HepG2 (cell line): Measurements from ENCODE around the gene GPR149. TPM values are rescaled to one million over a fixed set of nuclear protein-coding genes. Genes with fewer than 3 reads are reported as not detected.
A peak's percentile ranks its signal among the peaks of the same experiment; 100 is the strongest.

Source experiments
- DZIP1 ChIP-seq: sonication (generic); formaldehyde crosslinking; IDR thresholded peaks from 2 replicates; pipeline ENCODE4 v1.5.0; 2020; ENCODE audit warnings: mild to moderate bottlenecking, missing genetic modification reagents
- HMG20A ChIP-seq: IDR thresholded peaks from 2 replicates; pipeline ENCODE4 v1.6.1; 2016; ENCODE audit warnings: borderline replicate concordance
- HNF1A ChIP-seq, 2 experiments: sonication (generic) in 1 of 2; formaldehyde crosslinking in 1 of 2; IDR thresholded peaks; 2 replicates each; pipeline versions ENCODE4 v1.4.0 to v1.6.1; 2016 to 2020; ENCODE audit warnings: borderline replicate concordance in 1 of 2, low read depth in 1 of 2, mild to moderate bottlenecking in 1 of 2, missing genetic modification reagents in 1 of 2
- HNRNPH1 ChIP-seq: fragments of 200-400 bp; formaldehyde crosslinking; optimal IDR thresholded peaks from 2 replicates; pipeline ENCODE3; 2017; ENCODE audit warnings: mild to moderate bottlenecking, low read depth, low read length
- NCOA1 ChIP-seq: sonication (generic); formaldehyde crosslinking; IDR thresholded peaks from 2 replicates; pipeline ENCODE4 v1.9.0; 2021; ENCODE audit warnings: missing genetic modification reagents
- RCOR2 ChIP-seq: IDR thresholded peaks from 2 replicates; pipeline ENCODE4 v1.6.1; 2016; ENCODE audit warnings: missing biosample characterization, missing genetic modification reagents
- ZFP91 ChIP-seq: sonication (generic); formaldehyde crosslinking; IDR thresholded peaks from 2 replicates; pipeline ENCODE4 v1.9.0; 2022; ENCODE audit warnings: missing genetic modification reagents, mild to moderate bottlenecking, borderline replicate concordance
- ZNF180 ChIP-seq: sonication (generic); formaldehyde crosslinking; IDR thresholded peaks from 2 replicates; pipeline ENCODE4 v1.4.0; 2020; ENCODE audit warnings: low read depth, missing genetic modification reagents, borderline replicate concordance
- ZNF235 ChIP-seq: sonication (generic); formaldehyde crosslinking; IDR thresholded peaks from 2 replicates; pipeline ENCODE4 v1.8.1; 2023; ENCODE audit warnings: mild to moderate bottlenecking, missing genetic modification reagents, borderline replicate concordance
- ZNF34 ChIP-seq: sonication (generic); formaldehyde crosslinking; IDR thresholded peaks from 2 replicates; pipeline ENCODE4 v1.4.0; 2020; ENCODE audit warnings: mild to moderate bottlenecking, missing genetic modification reagents, borderline replicate concordance
- ZNF432 ChIP-seq: sonication (generic); formaldehyde crosslinking; IDR thresholded peaks from 2 replicates; pipeline ENCODE4 v1.5.0; 2020; ENCODE audit warnings: missing genetic modification reagents, mild to moderate bottlenecking, borderline replicate concordance
- ZNF512 ChIP-seq: sonication (generic); formaldehyde crosslinking; IDR thresholded peaks from 2 replicates; pipeline ENCODE4 v1.4.0; 2020; ENCODE audit warnings: mild to moderate bottlenecking, missing genetic modification reagents
- ZNF570 ChIP-seq: sonication (generic); formaldehyde crosslinking; IDR thresholded peaks from 2 replicates; pipeline ENCODE4 v1.4.0; 2020; ENCODE audit warnings: mild to moderate bottlenecking, missing genetic modification reagents, borderline replicate concordance
- ZSCAN21 ChIP-seq: sonication (generic); formaldehyde crosslinking; IDR thresholded peaks from 2 replicates; pipeline ENCODE4 v1.8.0; 2022; ENCODE audit warnings: mild to moderate bottlenecking, missing genetic modification reagents, moderate library complexity, borderline replicate concordance
- ZSCAN5A ChIP-seq: sonication (generic); formaldehyde crosslinking; IDR thresholded peaks from 2 replicates; pipeline ENCODE4 v1.8.0; 2022; ENCODE audit warnings: mild to moderate bottlenecking, missing genetic modification reagents, borderline replicate concordance
- polyA plus RNA-seq, 8 experiments: library from polyadenylated mRNA; depleted of rRNA in 3 of 8; stranded (reverse) in 7 of 8; unstranded in 1 of 8; fragments of >200 nt; fragmentation: Illumina TruSeq in 4 of 8; extraction: Trizol in 4 of 8; gene quantifications; 2 replicates each; pipeline versions ENCODE4 v1.2.1 to v1.2.3, GENCODE V29; 2011 to 2016; ENCODE audit warnings: low read depth in 4 of 8, missing spikeins in 1 of 8, mixed read lengths in 1 of 8; ENCODE audit not compliant: insufficient read depth in 1 of 8
- total RNA-seq, 5 experiments: library from RNA; depleted of rRNA; stranded (reverse); fragments of >200 nt; fragmentation: Illumina TruSeq; extraction: Trizol; gene quantifications; 2 replicates each; pipeline ENCODE4 v1.2.3, GENCODE V29; 2016; ENCODE audit warnings: low read depth in 1 of 5

GPR149 gene
- total and polyA plus RNA-seq, 2 of the 13 experiments (the other 11 are each of a cell fraction or from before 2014, with no cell fraction given), result not detected

- no peak for TF ChIP-seq HNF1A (IDR thresholded peaks at IDR 0.05; ENCODE audit: low read depth)
- no peak for TF ChIP-seq HNF1A (CRISPR knock-in tag; IDR thresholded peaks at IDR 0.05; ENCODE audit: borderline replicate concordance)
- no peak for TF ChIP-seq ZNF180 (CRISPR knock-in tag)
- TF ChIP-seq ZNF432 (CRISPR knock-in tag), result no peak
- TF ChIP-seq HMG20A (CRISPR knock-in tag), result no peak
- no peak for TF ChIP-seq HNRNPH1
- TF ChIP-seq ZNF34, result no peak
- peak; percentile 21; the same call in 1 of the 2 replicates for TF ChIP-seq ZSCAN5A (CRISPR knock-in tag)
- no peak for TF ChIP-seq DZIP1
- TF ChIP-seq ZSCAN21 (CRISPR knock-in tag), result no peak; the same call in 1 of the 2 replicates
- peak; percentile 72; the same call in 1 of the 2 replicates for TF ChIP-seq ZFP91 (CRISPR knock-in tag)
- TF ChIP-seq ZNF235 (CRISPR knock-in tag), result no peak
- no peak for TF ChIP-seq ZNF512 (CRISPR knock-in tag)
- peak; percentile 63; the same call in 1 of the 2 replicates for TF ChIP-seq NCOA1 (CRISPR knock-in tag)
- no peak for TF ChIP-seq ZNF570
- no peak for TF ChIP-seq RCOR2 (CRISPR knock-in tag)
Observed at GRCh38 chr3:154323891-154324738, 105.9 kb downstream of the GPR149 start, which contains the start of gene DHX36 (continued).
